Measurements from ENCODE around the gene ST6GALNAC3.

The ST6GALNAC3 gene

DNA sequence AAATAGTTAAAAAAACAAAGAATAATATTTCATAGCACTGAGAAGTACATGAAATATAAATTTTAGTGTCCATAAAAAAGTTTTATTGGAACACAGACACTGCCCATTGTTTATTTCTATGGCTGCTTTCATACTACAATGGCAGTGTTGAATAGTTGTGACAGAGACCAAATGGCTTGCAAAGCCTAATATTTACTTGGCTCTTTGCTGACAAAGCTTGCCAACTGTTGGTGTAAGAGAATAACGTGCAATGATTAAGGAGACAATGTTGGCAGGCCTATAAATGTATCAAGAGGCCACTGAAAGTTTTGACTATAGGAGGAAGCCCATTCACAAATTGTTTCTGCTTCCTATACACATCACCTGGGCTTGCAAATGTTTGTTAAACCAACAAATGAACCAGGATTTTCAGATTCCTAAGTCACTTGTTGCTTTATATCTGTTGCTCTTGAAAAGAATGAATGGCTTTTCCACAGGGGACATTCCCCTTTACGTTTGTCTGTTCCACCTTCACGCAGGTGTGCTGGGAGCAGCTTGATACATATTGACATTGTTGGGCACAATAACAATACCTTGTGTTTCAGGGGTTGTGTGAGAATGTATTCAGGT is 5.5 kb upstream of the ST6GALNAC3 start:
- H3K9ac ChIP-seq (ENCODE audit: low read length): no peak overlapping the region

DNA sequence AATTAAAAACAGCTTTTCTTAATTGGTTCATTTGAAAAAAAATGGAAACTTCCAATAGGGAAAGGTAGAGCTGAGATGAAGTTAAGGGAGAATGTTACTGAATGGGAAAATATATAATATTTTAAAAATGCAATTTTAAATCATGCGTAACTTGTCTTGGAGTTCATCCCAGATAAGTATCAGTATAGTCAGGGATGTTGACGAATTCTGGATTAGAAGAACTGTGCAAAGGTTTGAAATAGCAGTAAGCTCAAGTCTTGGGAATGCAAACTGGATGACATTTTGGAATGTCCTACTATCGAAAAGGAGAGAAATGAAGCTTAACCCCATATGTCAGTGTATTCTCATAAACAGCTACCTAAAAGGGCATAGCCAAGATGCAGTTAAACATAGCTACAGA is 4.0 kb upstream of the ST6GALNAC3 start:
- no peaks in the 10 kb centered on the region for H3K27me3 ChIP-seq (ENCODE audit: low read depth, low read length)
- H3K4me2 ChIP-seq (ENCODE audit: low read length): no peak overlapping the region
- H3K9ac ChIP-seq (ENCODE audit: low read length): no peak overlapping the region
- no peak overlapping the region for H3K4me3 ChIP-seq (ENCODE audit: low read length)
- H3K27ac ChIP-seq (ENCODE audit: low read length): no peak overlapping the region
- H3K9me3 ChIP-seq (ENCODE audit: insufficient read depth, low read length): no peaks in the 10 kb centered on the region
- H3K79me2 ChIP-seq (ENCODE audit: low read length): no peaks in the 10 kb centered on the region
- TF ChIP-seq, protein P1, sequence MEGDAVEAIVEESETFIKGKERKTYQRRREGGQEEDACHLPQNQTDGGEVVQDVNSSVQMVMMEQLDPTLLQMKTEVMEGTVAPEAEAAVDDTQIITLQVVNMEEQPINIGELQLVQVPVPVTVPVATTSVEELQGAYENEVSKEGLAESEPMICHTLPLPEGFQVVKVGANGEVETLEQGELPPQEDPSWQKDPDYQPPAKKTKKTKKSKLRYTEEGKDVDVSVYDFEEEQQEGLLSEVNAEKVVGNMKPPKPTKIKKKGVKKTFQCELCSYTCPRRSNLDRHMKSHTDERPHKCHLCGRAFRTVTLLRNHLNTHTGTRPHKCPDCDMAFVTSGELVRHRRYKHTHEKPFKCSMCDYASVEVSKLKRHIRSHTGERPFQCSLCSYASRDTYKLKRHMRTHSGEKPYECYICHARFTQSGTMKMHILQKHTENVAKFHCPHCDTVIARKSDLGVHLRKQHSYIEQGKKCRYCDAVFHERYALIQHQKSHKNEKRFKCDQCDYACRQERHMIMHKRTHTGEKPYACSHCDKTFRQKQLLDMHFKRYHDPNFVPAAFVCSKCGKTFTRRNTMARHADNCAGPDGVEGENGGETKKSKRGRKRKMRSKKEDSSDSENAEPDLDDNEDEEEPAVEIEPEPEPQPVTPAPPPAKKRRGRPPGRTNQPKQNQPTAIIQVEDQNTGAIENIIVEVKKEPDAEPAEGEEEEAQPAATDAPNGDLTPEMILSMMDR (IDR thresholded peaks at IDR 0.05; ENCODE audit: low read depth, low read length): no peak
- no peak for TF ChIP-seq EZH2phosphoT487 (IDR thresholded peaks at IDR 0.05; ENCODE audit: low read depth)
- H3K4me1 ChIP-seq (ENCODE audit: low read length): peaks cover 3% of the 10 kb centered on the region
- no peaks in the 10 kb centered on the region for H3K36me3 ChIP-seq (replicated peaks; ENCODE audit: low read depth, low read length)
- H4K20me1 ChIP-seq (ENCODE audit: insufficient read depth, low read length): no peaks in the 10 kb centered on the region
- no peak overlapping the region for H2AFZ ChIP-seq (ENCODE audit: low read depth, low read length)

More for the DNA sequence above, 5.5 kb upstream of the ST6GALNAC3 start:
- no peaks in the 10 kb centered on the region for H3K36me3 ChIP-seq (replicated peaks; ENCODE audit: low read depth, low read length)
- no peaks in the 10 kb centered on the region for H3K27me3 ChIP-seq (ENCODE audit: low read depth, low read length)
- H3K4me1 ChIP-seq (ENCODE audit: low read length): no peaks in the 10 kb centered on the region
- no peak overlapping the region for H3K27ac ChIP-seq (ENCODE audit: low read length)
- no peak overlapping the region for H2AFZ ChIP-seq (ENCODE audit: low read depth, low read length)
- no peak overlapping the region for H3K4me2 ChIP-seq (ENCODE audit: low read length)
- no peaks in the 10 kb centered on the region for H3K79me2 ChIP-seq (ENCODE audit: low read length)
- H4K20me1 ChIP-seq (ENCODE audit: insufficient read depth, low read length): no peaks in the 10 kb centered on the region
- no peak overlapping the region for H3K4me3 ChIP-seq (ENCODE audit: low read length)
- no peak for TF ChIP-seq EZH2phosphoT487 (IDR thresholded peaks at IDR 0.05; ENCODE audit: low read depth)
- TF ChIP-seq, protein P1 (IDR thresholded peaks at IDR 0.05; ENCODE audit: low read depth, low read length): no peak
- H3K9me3 ChIP-seq (ENCODE audit: insufficient read depth, low read length): no peaks in the 10 kb centered on the region

DNA sequence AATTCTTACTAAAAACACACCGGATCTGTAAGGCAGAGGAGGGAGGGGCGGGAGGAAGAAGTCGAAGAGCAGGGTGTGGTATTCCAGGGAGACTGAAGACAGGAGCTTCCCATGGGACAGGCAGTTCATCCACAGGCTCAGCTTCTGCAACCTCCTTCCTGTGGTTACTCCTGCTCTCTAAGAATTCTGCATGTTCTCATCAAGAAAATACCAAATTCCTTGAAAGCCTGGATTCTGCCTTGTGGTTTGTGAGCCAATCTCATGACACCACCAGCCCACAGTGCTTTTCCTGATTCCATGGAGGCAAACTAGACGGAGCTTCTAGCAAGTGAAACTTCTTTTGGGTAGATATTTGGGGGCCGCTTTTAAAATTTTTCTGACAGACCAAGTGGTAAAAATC is 1.1 kb upstream of the ST6GALNAC3 start:
- Histone ChIP-seq H4K20me1 (ENCODE audit: insufficient read depth, low read length) (no peaks in the 10 kb centered on the region), H3K27ac (ENCODE audit: low read length) (no peak overlapping the region), H3K4me3 (ENCODE audit: low read length) (no peak overlapping the region), H3K36me3 (replicated peaks; ENCODE audit: low read depth, low read length) (no peaks in the 10 kb centered on the region), H3K9ac (ENCODE audit: low read length) (no peak overlapping the region), H3K27me3 (ENCODE audit: low read depth, low read length) (no peaks in the 10 kb centered on the region), H3K4me2 (ENCODE audit: low read length) (no peak overlapping the region), H3K4me1 (ENCODE audit: low read length) (peaks cover 11% of the 10 kb centered on the region), H3K9me3 (ENCODE audit: insufficient read depth, low read length) (no peaks in the 10 kb centered on the region), H2AFZ (ENCODE audit: low read depth, low read length) (no peak overlapping the region), H3K79me2 (ENCODE audit: low read length) (no peaks in the 10 kb centered on the region)
- no peak for TF ChIP-seq EZH2phosphoT487 (IDR thresholded peaks at IDR 0.05; ENCODE audit: low read depth)
- TF ChIP-seq, protein P1 (IDR thresholded peaks at IDR 0.05; ENCODE audit: low read depth, low read length): no peak

DNA sequence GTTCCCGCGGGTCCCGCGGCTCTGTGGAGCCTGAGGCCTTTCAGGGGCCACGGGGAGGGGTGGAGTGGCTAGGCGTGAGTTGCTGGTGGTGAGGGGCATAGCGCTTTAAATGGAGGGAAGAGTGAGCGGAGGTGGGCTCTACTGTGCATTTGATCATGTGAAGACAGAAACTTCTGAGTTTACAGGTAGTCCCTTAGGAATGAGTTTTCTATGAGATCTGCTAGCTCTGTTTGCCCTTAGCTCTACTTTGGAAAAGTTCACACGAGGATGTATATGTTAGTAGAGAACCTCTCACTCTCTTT is 593 bp downstream of the ST6GALNAC3 start:
- Histone ChIP-seq H4K20me1 (ENCODE audit: insufficient read depth, low read length) (no peaks in the 10 kb centered on the region), H3K9me3 (ENCODE audit: insufficient read depth, low read length) (no peaks in the 10 kb centered on the region), H2AFZ (ENCODE audit: low read depth, low read length) (no peak overlapping the region), H3K4me3 (ENCODE audit: low read length) (no peak overlapping the region), H3K4me2 (ENCODE audit: low read length) (no peak overlapping the region), H3K27ac (ENCODE audit: low read length) (no peak overlapping the region), H3K79me2 (ENCODE audit: low read length) (no peaks in the 10 kb centered on the region), H3K27me3 (ENCODE audit: low read depth, low read length) (no peaks in the 10 kb centered on the region), H3K36me3 (replicated peaks; ENCODE audit: low read depth, low read length) (no peaks in the 10 kb centered on the region), H3K4me1 (ENCODE audit: low read length) (peaks cover 11% of the 10 kb centered on the region), H3K9ac (ENCODE audit: low read length) (no peak overlapping the region)
- TF ChIP-seq, protein P1 (IDR thresholded peaks at IDR 0.05; ENCODE audit: low read depth, low read length): no peak
- no peak for TF ChIP-seq EZH2phosphoT487 (IDR thresholded peaks at IDR 0.05; ENCODE audit: low read depth)
